Heart left ventricle (tissue), 16 donors: ENCODE results near the gene TTLL1. TPM values are rescaled to one million over a fixed set of nuclear protein-coding genes. Genes with fewer than 3 reads are reported as not detected.

Experiments
- ATAC-seq, 4 donors: fragments of 200-7000 bp; cut with Tn5 transposase; one replicate each; pipeline ENCODE4 v1.9.1; 2020 to 2022; ENCODE audit warnings: moderate library complexity in 4 of 4, mild to moderate bottlenecking in 3 of 4, moderate number of reproducible peaks in 1 of 4
- DNase-seq, 5 donors: peaks; one replicate each; pipeline ENCODE4 v3.0.0-alpha.2; 2020
- H3K27ac ChIP-seq, 12 donors: fragments of 200-600 bp; sonication (generic) in 4 of 12; one replicate each; pipeline versions ENCODE4 v1.5.0 to v1.8.0; 2016 to 2022; ENCODE audit warnings: mild to moderate bottlenecking in 2 of 12
- H3K27me3 ChIP-seq, 9 donors: fragments of 200-600 bp; sonication (generic) in 2 of 9; one replicate each; pipeline versions ENCODE4 v1.5.1 to v1.8.0; 2016 to 2022; ENCODE audit warnings: mild to moderate bottlenecking in 3 of 9
- H3K36me3 ChIP-seq, 9 donors: fragments of 200-600 bp; sonication (generic) in 2 of 9; one replicate each; pipeline versions ENCODE4 v1.5.0 to v1.8.0; 2018 to 2022; ENCODE audit warnings: mild to moderate bottlenecking in 2 of 9
- H3K4me1 ChIP-seq, 12 donors: fragments of 200-600 bp; sonication (generic) in 4 of 12; one replicate each; pipeline versions ENCODE4 v1.5.0 to v1.8.0; 2016 to 2022; ENCODE audit warnings: mild to moderate bottlenecking in 3 of 12
- H3K4me3 ChIP-seq, 12 donors: fragments of 200-600 bp; sonication (generic) in 4 of 12; one replicate each; pipeline versions ENCODE4 v1.5.0 to v1.8.0; 2017 to 2022; ENCODE audit warnings: mild to moderate bottlenecking in 9 of 12, moderate library complexity in 4 of 12
- H3K9me3 ChIP-seq, 12 donors: fragments of 200-600 bp; sonication (generic) in 4 of 12; one replicate each; pipeline versions ENCODE4 v1.5.0 to v1.8.0; 2016 to 2022; ENCODE audit warnings: mild to moderate bottlenecking in 1 of 12
- CTCF ChIP-seq, 12 donors: fragments of 200-600 bp; sonication (generic) in 4 of 12; IDR thresholded peaks; one replicate each; pipeline versions ENCODE4 v1.5.0 to v1.8.0; 2018 to 2022; ENCODE audit warnings: antibody characterized with exemption in 12 of 12, mild to moderate bottlenecking in 5 of 12
- POLR2A ChIP-seq, 2 donors: fragments of 450-650 bp; IDR thresholded peaks; one replicate each; pipeline ENCODE4 v1.6.1; 2017; ENCODE audit warnings: antibody characterized with exemption in 2 of 2, mild to moderate bottlenecking in 2 of 2, moderate library complexity in 2 of 2
- WGBS, 4 donors: extraction: QIAGEN DNeasy Blood & Tissue Kit in 2 of 4; methylation state at CpG; one replicate each; pipeline versions ENCODE4 v1.1.5 to v1.1.7; 2013 to 2018; 5-methylcytosine and 5-hydroxymethylcytosine counted together
- intact Hi-C, 10 donors: fragments of 100-400 bp; cut with DNase I; formaldehyde crosslinking; loops; one replicate each; pipeline versions ENCODE4 v1.11.1 to v1.14.2; 2022
- polyA plus RNA-seq, 2 donors: library from polyadenylated mRNA; stranded (reverse); fragments of 200-250 nt; gene quantifications; one replicate each; pipeline ENCODE4 v1.2.3, GENCODE V29; 2013
- total RNA-seq, 9 donors: library from RNA; depleted of rRNA in 2 of 9; stranded (reverse); fragments of >200 nt in 2 of 9; fragmentation: NEBNext Ultra II Directional in 3 of 9; extraction: Animal tissue kit (Norgen Biotek cat#: 25700) in 3 of 9; gene quantifications; one replicate each; pipeline versions ENCODE4 v1.1.0 to v1.2.4, GENCODE V29; 2016 to 2023
- donor health status: ischemic (EF 13 %, LVEDD 7.1; RV severe dilation, severe dysfunction).
- donor health status: healthy with polysubstance abuse.
- donor health status: DM: no; HTN: yes; CAD: no.
- donor health status: DM: no; HTN: no; CAD: no.
- donor health status: ischemic (EF 25% LVEDD 6.9; RV normal size, moderate dysfunction).
- donor health status: ischemic (EF 25% LVEDD 5.7; RV mildly dilated, moderate dysfunction).
- donor health status: healthy.
- donor health status: DM: yes; HTN: yes; CAD: no.
- donor health status: ischemic (EF 35%, LVEDD 5.7; RV mildly dilated, moderate dysfunction).
- donor health status: nonischemic (EF 11% LVEDD 7.7; RV severe dilation, severe dysfunction).
- donor health status: DM: yes; HTN: yes; CAD: no.
- donor health status: PGD.
- donor health status: ischemic (EF 29% LVEDD 5.4; RV normal size, mild dysfunction).
- donor health status: nonischemic (EF 23%, LVEDD 6.1; RV moderate dilation, normal function).

Gene TTLL1
- total and polyA plus RNA-seq, 11 donors, result 4.4 to 13.2 (median 7.5) TPM

GRCh38 chr22:43066134-43066533 is 23.1 kb downstream of the TTLL1 start:
- H3K9me3 ChIP-seq, result no peaks in the 10 kb centered on the region
- intact Hi-C loops, result no loop called here
- H3K27ac ChIP-seq, result no peak overlapping the region
- ATAC-seq (peak in 2 of 4 donors; percentile 55 to 86), DNase-seq (peak in 3 of 5 donors; percentile 23 to 59 (median 47))
- no peaks in the 10 kb centered on the region for H3K27me3 ChIP-seq
- TF ChIP-seq CTCF (IDR thresholded peaks at IDR 0.05) (no peak), POLR2A (IDR thresholded peaks at IDR 0.05) (no peak)
- H3K4me1 ChIP-seq, result no peaks in the 10 kb centered on the region
- H3K36me3 ChIP-seq, result peaks cover 0 to 59% (median 33%) of the 10 kb centered on the region in 9 donors
- H3K4me3 ChIP-seq, result no peak overlapping the region
- whole genome bisulfite sequencing, 4 donors, result 56 to 74% (median 65%) methylated on average over 7 of the region's 7 CpGs

- H3K36me3 ChIP-seq, result peaks cover 0 to 55% (median 35%) of the 10 kb centered on the region in 9 donors
- no peaks in the 10 kb centered on the region for H3K9me3 ChIP-seq
- TF ChIP-seq CTCF (IDR thresholded peaks at IDR 0.05) (peak in 11 of 12 donors; percentile 31 to 61 (median 41)), POLR2A (IDR thresholded peaks at IDR 0.05) (no peak)
- intact Hi-C loops, result no loop called here
- H3K4me3 ChIP-seq, result no peak overlapping the region
- H3K4me1 ChIP-seq, result no peaks in the 10 kb centered on the region
- ATAC-seq (peak in 1 of 4 donors; percentile 34), DNase-seq (no peak)
- 57 to 72% (median 63%) methylated on average over 5 of the region's 5 CpGs for WGBS, 4 donors
- H3K27me3 ChIP-seq, result no peaks in the 10 kb centered on the region
- no peak overlapping the region for H3K27ac ChIP-seq
These were observed 29.0 kb downstream of the TTLL1 start for GRCh38 chr22:43060183-43060582.

- peaks cover 0 to 33% (median 15%) of the 10 kb centered on the region in 9 donors for H3K36me3 ChIP-seq
- ATAC-seq (no peak), DNase-seq (no peak)
- WGBS, 4 donors, result 92 to 94% (median 93%) methylated on average over 7 of the region's 7 CpGs
- H3K4me1 ChIP-seq, result no peaks in the 10 kb centered on the region
- H3K27ac ChIP-seq, result no peak overlapping the region
- H3K4me3 ChIP-seq, result no peak overlapping the region
- H3K9me3 ChIP-seq, result no peaks in the 10 kb centered on the region
- intact Hi-C loops, result no loop called here
- no peaks in the 10 kb centered on the region for H3K27me3 ChIP-seq
- TF ChIP-seq POLR2A (IDR thresholded peaks at IDR 0.05) (no peak), CTCF (IDR thresholded peaks at IDR 0.05) (no peak)
These were observed 31.6 kb downstream of the TTLL1 start for GRCh38 chr22:43057641-43058040.

- no peak for DNase-seq
- H3K27me3 ChIP-seq, result no peaks in the 10 kb centered on the region
- TF ChIP-seq POLR2A (IDR thresholded peaks at IDR 0.05) (no peak), CTCF (IDR thresholded peaks at IDR 0.05) (peak in 1 of 12 donors; percentile 5)
- 94 to 98% (median 97%) methylated on average over 7 of the region's 7 CpGs for WGBS, 4 donors
- ATAC-seq, result no peak
- intact Hi-C loops, result no loop called here
- no peaks in the 10 kb centered on the region for H3K9me3 ChIP-seq
- H3K36me3 ChIP-seq, result peaks cover 0 to 17% (median 4%) of the 10 kb centered on the region in 9 donors
- H3K4me1 ChIP-seq, result no peaks in the 10 kb centered on the region
- H3K27ac ChIP-seq, result no peak overlapping the region
- no peak overlapping the region for H3K4me3 ChIP-seq
These were observed 36.0 kb downstream of the TTLL1 start for GRCh38 chr22:43053176-43053575.
